ENCODE measurements around the gene SUCNR1. TPM values are rescaled to one million over a fixed set of nuclear protein-coding genes. Genes with fewer than 3 reads are reported as not detected.

SUCNR1 gene
- total and polyA plus RNA-seq, 2 donors (not counting 1 experiment from before 2014, with no cell fraction given): under 0.01 to 0.02 TPM

DNA sequence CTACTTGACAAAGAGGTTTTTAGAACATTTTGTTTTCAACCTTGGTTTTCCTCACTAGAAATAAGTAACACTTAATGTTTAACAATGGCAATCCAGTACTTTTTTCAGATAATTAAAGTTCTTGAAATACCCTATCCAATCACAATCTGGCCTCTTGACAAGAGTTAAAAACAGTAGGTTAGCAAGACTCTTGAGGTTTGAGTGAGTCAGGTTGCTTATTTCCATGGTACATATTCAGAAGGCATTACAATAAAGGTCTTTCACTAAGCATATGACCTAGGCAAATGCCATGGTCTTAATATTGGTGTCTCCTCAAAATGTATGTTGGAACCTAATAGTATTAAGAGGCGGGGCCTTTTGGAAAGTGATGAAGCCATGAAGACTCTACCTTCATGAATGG lies 5.6 kb downstream of the SUCNR1 start:
- Histone ChIP-seq H3K9me3 (ENCODE audit: control insufficient read depth, insufficient read depth, low read depth, low read length) (no peaks in the 10 kb centered on the region), H3K4me3 (replicated peaks in 1 of 4; ENCODE audit: control extremely low read depth in 1 of 4, insufficient read depth in 1 of 4, low read depth in 3 of 4, low read length in 4 of 4) (no peak overlapping the region), H3K4me1 (ENCODE audit: control insufficient read depth, extremely low read depth, insufficient read depth, low read length) (no peaks in the 10 kb centered on the region), H4K20me1 (ENCODE audit: control insufficient read depth, extremely low read depth, insufficient read depth, low read length) (no peaks in the 10 kb centered on the region), H3K4me2 (ENCODE audit: extremely low read depth, insufficient read depth, low read length) (no peak overlapping the region), H3K9ac (ENCODE audit: insufficient read depth, low read length) (no peak overlapping the region), H3K27me3 (ENCODE audit: control insufficient read depth, insufficient read depth, low read length) (no peaks in the 10 kb centered on the region), H3K27ac (ENCODE audit: insufficient read depth, low read length) (no peak overlapping the region), H3K36me3 (ENCODE audit: control insufficient read depth, insufficient read depth, low read length) (no peaks in the 10 kb centered on the region), H2AFZ (ENCODE audit: low read length) (no peak overlapping the region), H3K79me2 (ENCODE audit: control insufficient read depth, insufficient read depth, low read length) (no peaks in the 10 kb centered on the region)
- DNase-seq (ENCODE audit: low read depth in 2 of 2): peak in 1 of 2 donors; percentile 49
- TF ChIP-seq, protein P1, sequence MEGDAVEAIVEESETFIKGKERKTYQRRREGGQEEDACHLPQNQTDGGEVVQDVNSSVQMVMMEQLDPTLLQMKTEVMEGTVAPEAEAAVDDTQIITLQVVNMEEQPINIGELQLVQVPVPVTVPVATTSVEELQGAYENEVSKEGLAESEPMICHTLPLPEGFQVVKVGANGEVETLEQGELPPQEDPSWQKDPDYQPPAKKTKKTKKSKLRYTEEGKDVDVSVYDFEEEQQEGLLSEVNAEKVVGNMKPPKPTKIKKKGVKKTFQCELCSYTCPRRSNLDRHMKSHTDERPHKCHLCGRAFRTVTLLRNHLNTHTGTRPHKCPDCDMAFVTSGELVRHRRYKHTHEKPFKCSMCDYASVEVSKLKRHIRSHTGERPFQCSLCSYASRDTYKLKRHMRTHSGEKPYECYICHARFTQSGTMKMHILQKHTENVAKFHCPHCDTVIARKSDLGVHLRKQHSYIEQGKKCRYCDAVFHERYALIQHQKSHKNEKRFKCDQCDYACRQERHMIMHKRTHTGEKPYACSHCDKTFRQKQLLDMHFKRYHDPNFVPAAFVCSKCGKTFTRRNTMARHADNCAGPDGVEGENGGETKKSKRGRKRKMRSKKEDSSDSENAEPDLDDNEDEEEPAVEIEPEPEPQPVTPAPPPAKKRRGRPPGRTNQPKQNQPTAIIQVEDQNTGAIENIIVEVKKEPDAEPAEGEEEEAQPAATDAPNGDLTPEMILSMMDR (conservative IDR thresholded peaks at IDR 0.05 in 1 of 2, IDR thresholded peaks at IDR 0.05 in 1 of 2; ENCODE audit: low read depth in 1 of 2, low read length in 2 of 2): no peak
- no peak for TF ChIP-seq EZH2 (IDR thresholded peaks at IDR 0.05; ENCODE audit: low read length, missing control alignments)

DNA sequence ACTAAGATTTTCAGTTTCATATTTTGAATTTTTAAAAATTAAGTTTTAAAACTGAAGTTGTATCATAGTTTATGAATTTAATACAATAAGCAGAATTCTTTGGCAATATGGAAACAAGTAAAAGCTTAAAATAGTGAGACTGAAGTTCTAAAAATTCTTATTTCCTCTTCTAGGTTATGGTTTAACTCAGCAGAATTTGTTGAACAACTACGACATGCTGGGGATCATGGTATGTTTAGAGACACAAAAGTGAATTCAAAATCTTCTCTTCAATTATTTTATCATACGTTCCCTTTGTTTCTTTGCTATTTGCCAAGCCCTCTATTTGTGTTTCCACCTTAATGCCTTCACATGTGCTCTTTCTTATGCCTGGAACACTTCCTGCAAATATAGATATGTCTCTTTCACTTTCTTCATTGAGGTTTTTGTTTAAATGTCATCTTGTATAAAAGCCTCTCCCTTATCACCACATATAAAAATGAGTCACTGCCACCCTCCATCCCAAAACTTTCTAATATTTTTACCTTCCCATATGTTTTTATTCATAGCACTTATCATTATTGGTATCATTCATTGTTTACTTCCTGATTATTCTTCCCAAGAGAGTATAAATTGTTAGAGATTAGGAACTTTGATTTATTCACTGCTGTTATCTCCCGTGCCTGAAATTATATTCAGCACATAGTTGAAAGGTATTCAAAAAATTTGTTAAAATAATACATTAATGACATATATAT lies 6.4 kb downstream of the SUCNR1 start:
- Histone ChIP-seq H3K27ac (ENCODE audit: insufficient read depth, low read length) (no peak overlapping the region), H3K9ac (ENCODE audit: insufficient read depth, low read length) (no peak overlapping the region), H2AFZ (ENCODE audit: low read length) (peak overlapping the region; percentile 37), H3K36me3 (ENCODE audit: control insufficient read depth, insufficient read depth, low read length) (no peaks in the 10 kb centered on the region), H3K27me3 (ENCODE audit: control insufficient read depth, insufficient read depth, low read length) (no peaks in the 10 kb centered on the region), H3K79me2 (ENCODE audit: control insufficient read depth, insufficient read depth, low read length) (no peaks in the 10 kb centered on the region), H3K4me1 (ENCODE audit: control insufficient read depth, extremely low read depth, insufficient read depth, low read length) (no peaks in the 10 kb centered on the region), H3K4me2 (ENCODE audit: extremely low read depth, insufficient read depth, low read length) (peak overlapping the region; percentile 29), H3K4me3 (replicated peaks in 1 of 4; ENCODE audit: control extremely low read depth in 1 of 4, insufficient read depth in 1 of 4, low read depth in 3 of 4, low read length in 4 of 4) (no peak overlapping the region), H4K20me1 (ENCODE audit: control insufficient read depth, extremely low read depth, insufficient read depth, low read length) (no peaks in the 10 kb centered on the region), H3K9me3 (ENCODE audit: control insufficient read depth, insufficient read depth, low read depth, low read length) (no peaks in the 10 kb centered on the region)
- peak in 1 of 2 donors; percentile 23 for DNase-seq (ENCODE audit: low read depth in 2 of 2)
- TF ChIP-seq, protein P1 (conservative IDR thresholded peaks at IDR 0.05 in 1 of 2, IDR thresholded peaks at IDR 0.05 in 1 of 2; ENCODE audit: low read depth in 1 of 2, low read length in 2 of 2): no peak
- TF ChIP-seq EZH2 (IDR thresholded peaks at IDR 0.05; ENCODE audit: low read length, missing control alignments): no peak

DNA sequence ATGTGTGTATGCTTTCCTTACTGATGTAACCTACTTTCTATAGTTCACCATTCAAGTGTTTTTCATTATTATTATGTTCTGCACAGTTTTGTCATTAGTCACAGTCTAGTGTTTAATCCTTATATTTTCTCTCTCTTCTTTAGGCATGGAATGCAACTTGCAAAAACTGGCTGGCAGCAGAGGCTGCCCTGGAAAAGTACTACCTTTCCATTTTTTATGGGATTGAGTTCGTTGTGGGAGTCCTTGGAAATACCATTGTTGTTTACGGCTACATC lies 6.9 kb downstream of the SUCNR1 start:
- no peak overlapping the region for H3K4me2 ChIP-seq (ENCODE audit: extremely low read depth, insufficient read depth, low read length)
- H3K27ac ChIP-seq (ENCODE audit: insufficient read depth, low read length): no peak overlapping the region

More for the DNA sequence above, 6.9 kb downstream of the SUCNR1 start:
- Histone ChIP-seq H3K79me2 (ENCODE audit: control insufficient read depth, insufficient read depth, low read length) (no peaks in the 10 kb centered on the region), H4K20me1 (ENCODE audit: control insufficient read depth, extremely low read depth, insufficient read depth, low read length) (no peaks in the 10 kb centered on the region), H2AFZ (ENCODE audit: low read length) (no peak overlapping the region), H3K9ac (ENCODE audit: insufficient read depth, low read length) (no peak overlapping the region), H3K4me3 (replicated peaks in 1 of 4; ENCODE audit: control extremely low read depth in 1 of 4, insufficient read depth in 1 of 4, low read depth in 3 of 4, low read length in 4 of 4) (no peak overlapping the region), H3K9me3 (ENCODE audit: control insufficient read depth, insufficient read depth, low read depth, low read length) (no peaks in the 10 kb centered on the region), H3K36me3 (ENCODE audit: control insufficient read depth, insufficient read depth, low read length) (no peaks in the 10 kb centered on the region), H3K27me3 (ENCODE audit: control insufficient read depth, insufficient read depth, low read length) (no peaks in the 10 kb centered on the region), H3K4me1 (ENCODE audit: control insufficient read depth, extremely low read depth, insufficient read depth, low read length) (no peaks in the 10 kb centered on the region)
- DNase-seq (ENCODE audit: low read depth in 2 of 2): peak in 1 of 2 donors; percentile 19
- TF ChIP-seq, protein P1 (conservative IDR thresholded peaks at IDR 0.05 in 1 of 2, IDR thresholded peaks at IDR 0.05 in 1 of 2; ENCODE audit: low read depth in 1 of 2, low read length in 2 of 2): no peak
- TF ChIP-seq EZH2 (IDR thresholded peaks at IDR 0.05; ENCODE audit: low read length, missing control alignments): no peak

Data from fibroblast of lung (primary cell).